GM19193 (cell line): ENCODE measurements around the gene SYCP1.

Experiments used
- POLR2A ChIP-seq: IDR thresholded peaks from 4 replicates; pipeline ENCODE4 v1.6.1; 2011; ENCODE audit not compliant: insufficient read depth, insufficient read length; ENCODE audit errors: extremely low read depth

SYCP1 gene

DNA sequence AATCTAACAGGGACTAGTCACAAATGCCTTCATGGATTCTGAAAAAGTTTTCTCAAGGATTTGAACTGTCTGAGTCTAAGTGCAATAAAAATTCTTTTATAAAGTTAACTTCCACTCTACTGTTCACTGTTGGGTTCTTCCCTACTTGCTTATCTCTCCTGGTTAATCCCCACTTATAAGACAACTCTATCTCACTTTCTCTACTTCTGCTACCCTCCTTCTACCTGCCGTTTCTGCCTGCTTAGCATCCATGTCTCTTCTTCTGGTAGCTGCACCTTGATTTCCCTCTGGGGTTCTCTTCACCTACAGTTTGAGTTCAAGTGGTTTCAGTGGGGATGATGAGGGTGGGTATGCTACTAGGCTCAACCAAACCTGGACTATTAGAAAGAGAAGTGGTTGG lies 181.0 kb downstream of the SYCP1 start:
- TF ChIP-seq POLR2A: no peak

- TF ChIP-seq POLR2A: no peak
These were observed 182.3 kb downstream of the SYCP1 start for GRCh38 chr1:115036814-115037507.

DNA sequence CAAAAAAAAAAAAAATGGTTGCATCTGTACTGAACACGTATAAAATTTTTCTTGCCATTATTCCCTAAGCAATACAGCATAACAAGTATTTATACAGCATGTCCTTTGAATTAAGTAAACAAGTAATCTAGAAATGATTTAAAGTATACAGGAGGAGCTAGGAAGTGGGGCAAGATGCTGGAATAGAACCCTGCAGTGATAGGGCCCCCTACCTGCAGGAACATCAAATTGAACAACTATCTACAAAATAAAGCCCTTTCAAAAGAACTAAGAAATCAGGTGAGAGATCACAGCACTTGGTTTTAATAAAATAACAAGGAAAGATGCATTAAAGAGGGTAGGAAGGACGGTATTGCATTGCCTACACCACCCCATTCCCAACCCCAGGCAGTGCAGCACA lies 185.8 kb downstream of the SYCP1 start:
- TF ChIP-seq POLR2A: no peak

DNA sequence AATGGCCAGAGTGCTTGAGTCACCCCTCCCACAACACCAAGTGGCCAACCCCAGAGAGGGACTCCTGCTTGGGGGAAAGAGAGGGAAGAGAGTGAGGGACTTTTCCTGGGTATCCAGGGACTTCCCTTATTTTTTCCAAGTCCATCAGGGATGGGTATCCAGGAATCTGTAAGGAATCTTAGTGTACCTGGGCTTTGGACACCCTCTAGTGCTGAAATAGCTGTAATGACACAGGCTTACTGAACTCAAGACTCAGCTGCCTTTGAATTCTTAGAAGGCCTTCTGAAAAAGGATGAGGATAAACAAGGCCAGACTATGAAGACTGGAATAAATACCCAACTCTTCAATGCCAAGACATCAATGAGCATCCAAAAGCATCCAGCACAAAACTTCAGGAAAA lies 187.0 kb downstream of the SYCP1 start:
- no peak for TF ChIP-seq POLR2A
